Activated T-cell treated with anti-CD3 and anti-CD28 coated beads, Interleukin-2, amount 50 U/mL, for 48 hours (primary cell): Measurements from ENCODE around the gene CHST14.
A peak's percentile ranks its signal among the peaks of the same experiment; 100 is the strongest.

Source experiments
- DNase-seq, 2 experiments: peaks; one replicate each; pipeline ENCODE4 v3.0.0-alpha.2; 2020

CHST14 gene

DNA sequence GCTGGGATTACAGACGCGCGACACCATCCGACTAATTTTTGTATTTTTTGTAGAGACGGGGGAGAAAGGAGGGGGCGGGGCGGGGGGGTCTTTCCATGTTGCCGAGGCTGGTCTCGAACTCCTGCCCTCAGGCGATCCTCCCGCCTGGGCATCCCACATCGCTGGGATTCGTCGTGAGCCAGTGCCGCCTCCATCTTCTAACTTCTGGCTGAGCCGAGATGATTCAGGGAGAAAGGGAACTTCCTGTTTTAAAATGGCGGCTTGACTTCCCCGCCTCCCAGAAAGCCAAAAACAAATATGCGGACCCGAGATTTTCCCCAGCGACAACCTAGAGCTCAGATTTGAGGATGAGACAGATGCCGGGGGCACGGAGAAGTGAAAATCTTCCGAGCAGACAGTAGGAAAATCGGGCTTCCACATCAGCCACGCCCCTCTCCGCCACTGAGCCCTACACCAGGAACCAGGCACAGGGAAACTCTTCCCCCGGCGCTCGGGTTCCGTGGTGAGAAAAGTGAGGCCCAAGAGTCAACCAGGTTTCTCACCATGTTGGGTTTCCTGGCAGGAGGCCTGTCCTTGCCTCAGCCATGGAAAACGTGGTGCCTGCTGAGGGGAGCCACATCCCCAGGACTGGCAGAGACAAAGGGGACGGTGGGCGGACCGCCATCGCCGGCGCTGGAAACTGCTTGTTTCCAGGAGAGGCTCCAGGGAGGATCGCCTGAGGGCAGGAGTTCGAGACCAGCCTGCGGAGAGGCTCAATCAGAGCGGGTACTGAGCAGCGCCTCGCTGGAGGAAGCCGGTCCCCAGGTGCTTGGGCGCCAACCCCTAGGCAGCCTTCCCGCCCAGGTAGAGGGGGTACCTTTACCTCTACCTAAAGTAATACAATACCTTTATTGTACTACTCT is 18.7 kb downstream of the CHST14 start:
- DNase-seq, result no peak

GRCh38 chr15:40493089-40493840 is 22.5 kb downstream of the CHST14 start:
- DNase-seq, result peak; percentile 66 to 73

GRCh38 chr15:40495516-40495915 is 24.7 kb downstream of the CHST14 start:
- no peak for DNase-seq

- DNase-seq, result no peak
Observed at GRCh38 chr15:40498418-40498817, 27.6 kb downstream of the CHST14 start.

DNA sequence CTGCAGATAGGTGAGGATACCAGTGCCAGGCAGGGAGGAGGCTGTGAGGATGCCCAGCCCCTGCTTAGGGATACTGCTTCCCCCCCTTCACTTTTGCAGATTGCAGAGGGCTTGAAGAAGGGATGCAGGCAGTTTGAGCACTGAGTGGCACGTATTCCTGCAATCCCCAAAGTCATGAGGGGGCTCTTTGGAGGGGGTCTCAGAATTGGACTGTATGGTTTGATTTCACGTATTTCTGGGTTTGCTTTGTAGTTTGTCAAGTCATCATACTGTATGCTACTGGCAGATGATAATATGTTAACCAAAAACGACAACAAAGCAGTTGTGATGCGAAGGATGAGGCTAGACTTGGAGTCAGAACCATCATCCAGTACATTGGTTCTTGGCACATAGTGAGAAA is 28.1 kb downstream of the CHST14 start:
- peak in 1 of 2 experiments; percentile 12 for DNase-seq

DNA sequence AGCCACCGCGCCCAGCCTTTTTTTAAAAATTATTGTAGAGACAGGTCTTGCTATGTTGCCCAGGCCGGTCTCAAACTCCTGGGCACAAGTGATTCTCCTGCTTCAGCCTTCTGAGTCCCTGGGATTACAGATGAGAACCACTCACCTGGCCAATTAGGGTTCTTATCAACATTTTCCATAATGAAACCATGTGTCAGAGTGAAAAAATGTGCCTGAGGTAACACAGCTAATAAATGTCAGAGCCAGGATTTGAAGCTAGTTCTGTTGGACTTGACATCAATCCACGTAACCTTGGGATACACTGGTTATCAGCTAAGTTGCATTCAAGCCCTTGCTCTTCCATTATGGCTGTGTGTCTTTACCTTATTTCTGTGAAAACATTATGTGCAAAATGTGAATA is 29.1 kb downstream of the CHST14 start:
- no peak for DNase-seq

- no peak for DNase-seq
Observed at GRCh38 chr15:40500568-40501330, 30.0 kb downstream of the CHST14 start.

GRCh38 chr15:40501487-40501886 is 30.7 kb downstream of the CHST14 start:
- no peak for DNase-seq

DNA sequence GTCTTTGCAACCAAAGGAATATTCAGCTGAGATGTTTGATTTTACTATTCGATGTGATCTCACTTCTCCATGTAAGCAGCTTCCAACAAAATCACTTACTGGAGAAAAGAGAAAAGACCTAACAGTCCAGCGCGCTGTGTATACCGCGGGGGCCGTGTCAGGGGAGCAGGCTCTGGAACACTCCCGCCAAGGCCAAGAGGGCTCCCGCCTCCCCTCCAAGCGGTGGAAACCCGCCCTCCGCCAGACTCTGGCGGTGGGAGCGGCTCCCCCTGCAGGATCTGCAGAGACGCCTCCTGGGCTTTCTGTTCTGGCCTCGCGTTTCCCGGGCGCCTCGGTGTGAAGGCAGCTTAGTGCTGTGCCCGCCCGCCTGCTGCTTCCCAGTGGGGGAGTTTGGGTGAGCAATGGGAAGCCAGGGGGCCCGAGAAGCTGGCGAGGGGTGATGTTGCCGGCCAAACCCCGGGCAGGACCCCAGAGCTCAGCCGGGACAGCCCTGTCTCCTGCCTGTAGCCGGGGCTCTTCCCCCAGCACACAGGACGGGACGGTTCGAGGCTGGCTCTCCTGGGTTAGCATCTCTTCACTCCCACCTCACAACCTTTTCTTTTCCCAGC is 36.3 kb downstream of the CHST14 start:
- peak; percentile 77 to 79 for DNase-seq

DNA sequence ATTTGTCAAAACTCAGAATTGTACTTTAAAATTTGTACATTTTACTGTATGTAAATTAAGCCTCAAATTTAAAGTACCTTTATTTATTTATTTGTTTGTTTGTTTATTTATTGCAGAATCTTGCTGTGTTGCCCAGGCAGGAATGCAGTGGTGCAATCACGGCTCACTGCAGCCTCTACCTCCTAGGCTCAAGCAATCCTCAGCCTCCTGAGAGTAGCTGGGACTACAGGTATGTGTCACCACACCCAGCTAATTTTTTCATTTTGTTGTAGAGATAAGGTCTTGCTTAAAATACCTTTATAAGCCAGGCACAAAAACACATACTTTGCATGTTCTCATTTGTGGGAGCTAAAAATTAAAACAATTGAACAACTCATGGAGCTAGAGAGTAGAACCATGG is 37.4 kb downstream of the CHST14 start:
- DNase-seq, result no peak

DNA sequence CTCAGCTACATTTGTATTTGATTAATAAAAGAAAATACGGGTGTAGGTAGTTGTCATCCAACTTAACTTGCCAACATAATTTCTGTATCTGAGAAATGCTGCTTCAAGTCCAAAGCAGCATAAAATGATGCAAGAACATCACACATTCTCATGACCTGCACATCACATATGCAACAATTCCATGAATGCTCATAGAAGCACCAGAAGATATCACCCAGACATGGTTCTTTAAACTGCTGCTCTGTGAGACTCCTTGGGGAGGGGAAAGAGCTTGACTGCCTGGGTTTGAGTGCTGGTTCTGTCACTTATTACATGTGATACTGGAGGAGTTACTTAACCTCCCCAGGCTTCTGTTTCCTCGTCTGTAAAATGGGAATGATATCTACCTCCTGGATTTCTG is 39.4 kb downstream of the CHST14 start:
- DNase-seq, result no peak

DNA sequence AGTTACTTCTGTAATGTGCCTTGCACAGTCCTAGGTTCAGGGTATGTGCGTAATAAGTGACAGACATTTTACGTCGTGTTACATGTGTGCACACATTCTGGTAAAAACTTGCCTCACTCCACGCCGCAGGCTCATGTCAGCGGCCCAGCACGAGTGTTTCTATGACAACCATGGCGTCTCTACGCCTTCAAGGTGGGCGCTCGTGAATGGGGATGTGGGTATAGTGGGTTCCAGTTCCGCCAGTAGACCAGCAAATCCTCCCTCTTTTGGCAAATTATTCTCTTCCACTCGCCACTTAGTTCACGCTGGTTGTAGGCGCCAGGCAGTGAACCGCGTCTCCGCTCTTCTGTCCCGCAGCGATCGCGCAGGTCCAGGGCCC is 40.3 kb downstream of the CHST14 start:
- peak in 1 of 2 experiments; percentile 31 for DNase-seq

GRCh38 chr15:40511472-40512133 is 40.8 kb downstream of the CHST14 start:
- peak; percentile 46 to 55 for DNase-seq

DNA sequence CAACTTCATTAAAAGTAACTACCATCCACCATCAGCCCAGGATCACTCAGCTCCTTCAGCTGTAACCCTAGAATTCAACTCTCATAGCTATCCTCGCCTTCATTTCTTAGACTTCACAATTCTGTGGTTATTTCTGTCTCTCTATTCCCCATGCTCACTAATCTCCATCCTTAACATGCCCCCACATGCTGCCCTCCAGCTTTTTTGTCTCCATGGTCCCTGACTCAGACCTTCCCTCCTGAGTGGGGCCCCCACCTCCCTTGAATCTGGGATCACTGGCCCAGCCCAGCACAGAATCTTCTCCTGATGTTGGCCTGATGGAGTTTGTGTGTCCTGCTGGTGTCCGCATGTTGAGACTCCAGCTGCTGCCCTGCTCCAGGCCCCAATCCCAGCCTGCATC is 41.7 kb downstream of the CHST14 start:
- DNase-seq, result no peak

GRCh38 chr15:40513609-40514008 is 42.8 kb downstream of the CHST14 start:
- no peak for DNase-seq

GRCh38 chr15:40516322-40516721 is 45.5 kb downstream of the CHST14 start:
- DNase-seq, result no peak
